T-helper 22 cell (primary cell): ENCODE results near the gene TGFB3.
"Not testable (repeated sequence)": the region's sequence is repeated elsewhere in the genome, so short reads cannot be mapped to it uniquely, and the experiment has no call there.

Experiments
- DNase-seq: peaks from one replicate; pipeline ENCODE4 v3.0.0-alpha.2; 2020; ENCODE audit warnings: low read depth

Gene TGFB3

GRCh38 chr14:75981426-75982265 is at the start of gene TGFB3:
Gene TGFB3 (minus strand): TSS chr14:75981995. CDS start chr14:75980893, 1,102 bp downstream.
- DNase-seq = no peak

GRCh38 chr14:76024211-76024907 is 42.6 kb upstream of the TGFB3 start:
- no peak for DNase-seq

DNA sequence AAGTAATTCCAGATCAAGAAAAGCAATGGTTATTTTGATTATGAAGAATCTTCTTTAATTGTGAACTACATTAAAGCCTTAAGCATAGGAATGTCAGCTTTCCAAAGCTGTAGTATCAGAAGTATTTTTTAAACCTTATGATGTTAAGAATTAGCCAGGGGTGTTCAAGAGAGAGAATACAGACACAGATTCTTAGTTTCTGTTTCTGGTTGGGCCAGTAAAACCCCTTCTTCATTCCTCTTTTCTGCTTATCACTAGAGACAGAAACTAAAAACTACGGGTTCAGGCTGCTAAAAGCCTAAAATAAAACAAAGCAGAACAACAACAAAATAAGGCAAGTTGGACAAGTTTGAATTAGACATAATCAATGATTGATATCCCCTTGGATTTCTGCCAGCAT is 42.0 kb upstream of the TGFB3 start:
- no peak for DNase-seq

GRCh38 chr14:76022991-76023390 is 41.2 kb upstream of the TGFB3 start:
- DNase-seq = no peak

- DNase-seq = no peak
Measured at GRCh38 chr14:76019676-76020075, 37.9 kb upstream of the TGFB3 start.

- no peak for DNase-seq
Measured at GRCh38 chr14:76015668-76016067, 33.9 kb upstream of the TGFB3 start.

GRCh38 chr14:76015191-76015590 is 33.4 kb upstream of the TGFB3 start:
- no peak for DNase-seq

- DNase-seq = no peak
Measured at GRCh38 chr14:76012354-76012753, 30.6 kb upstream of the TGFB3 start.

- DNase-seq = no peak
Measured at GRCh38 chr14:76011930-76012329, 30.1 kb upstream of the TGFB3 start.

DNA sequence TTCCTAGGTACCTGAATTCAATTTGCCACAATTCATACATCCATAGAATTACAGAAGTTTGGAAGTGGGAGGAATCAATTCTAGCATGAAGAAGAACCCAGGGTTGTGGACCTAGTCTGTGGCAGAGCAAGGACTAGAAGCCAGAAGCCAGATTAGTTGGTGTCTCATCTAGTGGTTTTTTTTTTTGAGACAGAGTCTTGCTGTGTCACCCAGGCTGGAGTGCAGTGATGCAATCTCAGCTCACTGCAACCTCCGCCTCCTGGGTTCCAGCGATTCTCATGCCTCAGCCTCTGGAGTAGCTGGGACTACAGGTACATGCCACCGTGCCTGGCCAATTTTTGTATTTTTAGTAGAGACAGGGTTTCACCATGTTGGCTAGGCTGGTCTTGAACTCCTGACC is 27.8 kb upstream of the TGFB3 start:
- not testable (repeated sequence) for DNase-seq

DNA sequence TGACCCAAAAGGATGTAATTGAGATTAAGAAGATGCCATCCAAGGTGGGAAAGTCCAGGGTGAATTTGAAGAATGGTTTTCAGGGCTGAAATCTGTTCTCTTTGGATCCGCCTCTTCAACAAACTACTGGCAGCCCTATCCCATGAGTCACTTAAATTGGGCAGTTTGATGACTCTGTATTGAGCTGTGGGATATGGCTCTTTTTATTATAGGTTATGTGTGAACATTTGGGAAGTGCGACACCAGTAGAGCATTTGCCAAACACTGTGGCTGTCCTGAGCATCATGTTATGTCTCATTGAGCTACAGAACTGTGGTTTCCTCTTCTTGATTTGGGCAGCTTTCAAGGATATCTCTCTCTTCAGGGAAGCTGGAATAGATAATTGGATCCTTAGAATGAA is 26.1 kb upstream of the TGFB3 start:
- DNase-seq = no peak

DNA sequence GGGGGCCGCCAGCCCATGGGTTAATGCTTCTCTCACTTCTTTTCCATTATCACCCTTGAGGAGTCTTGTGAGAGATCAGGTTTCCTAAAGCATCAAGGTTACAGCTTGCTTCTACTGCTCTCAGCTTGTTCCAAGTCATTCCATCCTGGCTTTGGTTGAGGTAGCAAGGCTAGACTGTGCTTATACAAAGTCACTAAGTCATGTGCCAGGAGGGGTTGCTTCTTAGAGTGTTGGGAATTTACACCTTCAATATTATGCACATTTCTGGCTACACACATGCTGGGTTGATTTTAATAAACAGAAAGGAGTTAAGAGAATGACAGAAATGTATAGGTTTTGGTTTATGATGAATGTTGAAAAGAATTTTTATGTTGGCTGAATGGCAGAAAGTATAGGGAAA is 25.6 kb upstream of the TGFB3 start:
- no peak for DNase-seq

DNA sequence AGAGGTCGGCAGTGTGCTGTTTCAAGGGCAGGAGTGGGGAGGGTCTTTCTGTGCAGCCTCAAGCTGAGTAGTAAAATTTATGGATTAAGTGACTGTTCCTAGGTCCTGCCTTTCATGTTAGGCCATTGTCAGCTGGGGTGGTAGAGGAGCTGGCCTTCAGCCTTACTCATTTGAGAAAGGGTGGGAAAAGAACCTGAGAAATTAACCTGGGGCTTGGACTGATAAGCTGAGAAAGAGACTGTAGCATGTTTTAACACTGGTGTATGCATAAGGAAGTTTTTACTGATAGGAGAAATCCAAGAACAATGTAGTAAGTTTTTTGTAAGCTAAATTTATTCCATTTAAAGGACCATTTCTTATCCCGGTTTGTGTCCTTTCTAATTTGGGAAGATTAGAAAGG is 24.5 kb upstream of the TGFB3 start:
- no peak for DNase-seq

GRCh38 chr14:76002383-76002782 is 20.6 kb upstream of the TGFB3 start:
- no peak for DNase-seq

DNA sequence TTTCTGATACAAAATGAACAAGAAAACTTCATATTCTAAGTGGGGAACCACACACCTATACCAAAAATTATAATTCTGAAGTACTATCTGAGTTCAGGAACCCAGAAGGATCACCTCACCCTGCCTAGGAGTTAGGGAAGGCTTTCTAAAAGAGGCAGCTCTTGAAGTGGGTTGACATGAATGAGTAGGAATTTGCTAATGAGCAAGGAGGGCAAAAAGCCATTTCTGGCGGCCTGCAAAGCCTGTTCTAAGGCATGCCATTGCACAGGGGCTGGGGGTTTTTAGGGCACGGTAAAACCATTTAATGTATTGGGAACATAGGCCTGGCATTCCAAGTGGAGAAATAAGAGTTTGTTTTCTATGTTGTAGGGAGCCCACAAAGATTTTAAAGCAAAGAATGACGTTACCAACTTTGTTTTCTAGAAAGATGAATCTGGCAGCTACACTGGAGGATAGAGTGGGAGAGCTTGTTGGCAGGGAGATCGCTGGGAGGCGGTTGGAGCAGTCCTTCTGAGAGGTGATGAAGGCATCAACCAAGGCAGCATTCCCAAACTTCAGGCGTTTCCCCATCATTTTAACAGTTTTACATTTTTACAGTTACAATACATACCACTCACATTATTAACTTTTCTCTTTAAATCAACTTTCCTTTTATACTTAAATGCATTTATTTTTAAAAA is 17.9 kb upstream of the TGFB3 start:
- no peak for DNase-seq

DNA sequence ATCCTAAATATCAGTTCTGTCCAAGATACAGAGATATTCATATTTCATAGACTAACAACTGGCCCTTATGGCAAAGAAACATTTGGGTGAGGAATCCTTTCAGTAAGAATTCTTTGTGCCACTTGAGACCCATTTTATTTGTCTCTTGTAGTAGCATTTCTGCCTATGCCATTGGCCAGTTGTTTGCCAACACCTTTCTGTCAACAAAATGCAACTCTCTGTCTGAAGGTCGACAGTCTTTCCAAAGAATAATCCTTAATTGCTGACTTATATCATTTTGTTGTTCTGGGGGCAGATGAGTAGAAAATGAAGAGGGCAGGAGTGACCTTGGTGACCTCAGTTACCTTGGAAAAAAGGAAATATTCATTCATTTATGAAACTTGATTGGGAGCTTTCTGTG is 14.7 kb upstream of the TGFB3 start:
- DNase-seq = no peak

GRCh38 chr14:75995372-75996041 is 13.7 kb upstream of the TGFB3 start:
- DNase-seq = no peak

- DNase-seq = no peak
Measured at GRCh38 chr14:75993567-75994041, 11.8 kb upstream of the TGFB3 start.

GRCh38 chr14:75991753-75992152 is 10.0 kb upstream of the TGFB3 start:
- DNase-seq = no peak

DNA sequence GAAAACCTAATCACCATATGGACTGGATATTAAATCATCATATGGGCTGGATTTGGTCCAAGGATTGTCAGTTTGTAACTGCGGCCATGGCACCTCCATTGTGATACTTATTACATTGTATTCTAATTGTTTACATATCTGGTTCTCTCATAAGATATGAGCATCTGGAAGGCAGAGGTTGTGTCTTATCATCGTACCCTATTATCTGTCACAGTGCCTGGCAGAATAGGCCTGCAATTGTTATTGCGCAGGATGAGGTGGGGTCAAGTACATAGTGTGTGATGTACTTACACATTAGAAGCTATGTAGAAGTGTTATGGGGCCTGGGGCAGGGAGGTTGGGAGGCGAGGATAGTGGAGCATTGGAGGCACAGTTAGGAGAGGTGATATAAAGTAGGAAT is 8.5 kb upstream of the TGFB3 start:
- DNase-seq = no peak

- DNase-seq = no peak
Measured at GRCh38 chr14:75989134-75989533, 7.3 kb upstream of the TGFB3 start.
